NB4 (cell line): ENCODE measurements around the gene TAS1R2.
"Not testable (repeated sequence)": the region's sequence is repeated elsewhere in the genome, so short reads cannot be mapped to it uniquely, and the experiment has no call there.

Source experiments
- CTCF ChIP-seq: IDR thresholded peaks from one replicate; pipeline ENCODE4 v1.5.1; 2012; ENCODE audit warnings: low read depth, low read length
- POLR2A ChIP-seq: IDR thresholded peaks from 2 replicates; pipeline ENCODE4 v1.6.1; 2011; ENCODE audit warnings: mild to moderate bottlenecking; ENCODE audit not compliant: insufficient read length; ENCODE audit errors: extremely low read depth

DNA sequence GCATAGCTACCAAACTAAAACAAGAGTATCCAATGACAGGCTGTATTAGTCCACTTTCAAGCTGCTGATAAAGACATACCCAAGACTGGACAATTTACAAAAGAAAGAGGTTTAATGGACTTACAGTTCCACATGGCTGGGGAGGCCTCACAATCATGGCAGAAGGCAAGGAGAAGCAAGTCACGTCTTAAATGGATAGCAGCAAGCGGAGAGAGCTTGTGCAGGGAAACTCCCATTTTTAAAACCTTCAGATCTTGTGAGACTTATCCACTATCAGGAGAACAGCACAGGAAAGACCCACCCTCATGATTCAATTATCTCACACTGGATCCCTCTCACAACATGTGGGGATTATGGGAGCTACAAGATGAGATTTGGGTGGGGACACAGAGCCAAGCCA, 11.7 kb downstream of the TAS1R2 start:
- not testable (repeated sequence) for TF ChIP-seq CTCF, POLR2A
